GM12878 (cell line): Measurements from ENCODE around the gene SLAMF1. TPM values are rescaled to one million over a fixed set of nuclear protein-coding genes. Genes with fewer than 3 reads are reported as not detected.

ENCODE experiments used
- ATAC-seq: fragments of 200-7000 bp; cut with Tn5 transposase; 3 replicates; pipeline ENCODE4 v1.9.1; 2020; ENCODE audit warnings: mild to moderate bottlenecking, moderate library complexity
- BruUV-seq: library from RNA; stranded (reverse); fragments of 400-500 nt; replicated peaks from 2 replicates; lab custom pipeline; 2021; lab: Mats Ljungman, UMichigan
- CTCF ChIA-PET: fragments of 300-600 bp; sonication (Branson Sonifier 250); formaldehyde crosslinking; extraction: SDS; loops from one replicate; lab custom pipeline; 2021; ENCODE audit warnings: inconsistent platforms; lab: Yijun Ruan, JAX
- POLR2A ChIA-PET: fragments of 350-600 bp; formaldehyde crosslinking; extraction: SDS; loops from one replicate; lab custom pipeline; 2021; ENCODE audit warnings: inconsistent platforms; lab: Charles Lee
- RAD21 ChIA-PET: fragments of 300-600 bp; sonication (Branson Sonifier 250); formaldehyde crosslinking; loops from one replicate; lab custom pipeline; 2023; ENCODE audit warnings: antibody characterized with exemption; ENCODE audit not compliant: unreplicated experiment; lab: Charles Lee
- SMC1A ChIA-PET: fragments of 300-600 bp; sonication (Branson Sonifier 250); formaldehyde crosslinking; loops from one replicate; lab custom pipeline; 2023; ENCODE audit not compliant: unreplicated experiment, uncharacterized antibody; lab: Charles Lee
- DNase-seq: peaks from one replicate; pipeline ENCODE4 v3.0.0-alpha.2; 2011; ENCODE audit warnings: low read depth, low spot score
- FAIRE-seq: peaks from 3 replicates; lab custom pipeline; 2011; peaks lifted over from hg19 to GRCh38; lab: Jason Lieb, UNC
- H2AFZ ChIP-seq: 2 replicates; pipeline ENCODE4 v1.6.0; 2011; ENCODE audit warnings: low read depth, low read length, control low read depth; ENCODE audit not compliant: control insufficient read depth
- H3K27ac ChIP-seq: 2 replicates; pipeline ENCODE4 v1.5.1; 2011; ENCODE audit warnings: control low read depth; ENCODE audit not compliant: control insufficient read depth, insufficient read depth
- H3K27me3 ChIP-seq, 2 experiments: replicated peaks in 1 of 2; 2 replicates each; pipeline versions ENCODE4 v1.6.0 to v1.6.1; 2011; ENCODE audit warnings: low read length in 1 of 2; ENCODE audit not compliant: control insufficient read depth in 2 of 2, insufficient read depth in 2 of 2
- H3K36me3 ChIP-seq, 2 experiments: 2 replicates each; pipeline ENCODE4 v1.5.1; 2011; ENCODE audit warnings: low read length in 1 of 2; ENCODE audit not compliant: control insufficient read depth in 2 of 2, insufficient read depth in 2 of 2
- H3K4me1 ChIP-seq: 2 replicates; pipeline ENCODE4 v1.6.1; 2011; ENCODE audit warnings: mild to moderate bottlenecking, low read length, moderate library complexity, mixed read lengths; ENCODE audit not compliant: control insufficient read depth, insufficient read depth
- H3K4me2 ChIP-seq: 2 replicates; pipeline ENCODE4 v1.6.0; 2011; ENCODE audit warnings: control low read depth; ENCODE audit not compliant: control insufficient read depth, insufficient read depth
- H3K4me3 ChIP-seq: fragments of 200-600 bp; sonication (generic); 2 replicates; pipeline ENCODE4 v1.5.1; 2016
- H3K79me2 ChIP-seq: 2 replicates; pipeline ENCODE4 v1.6.0; 2011; ENCODE audit warnings: low read length; ENCODE audit not compliant: control insufficient read depth, insufficient read depth
- H3K9ac ChIP-seq: 2 replicates; pipeline ENCODE4 v1.8.0; 2011; ENCODE audit warnings: low read length, control low read depth, mixed read lengths; ENCODE audit not compliant: control insufficient read depth, insufficient read depth
- H3K9me3 ChIP-seq: replicated peaks from 3 replicates; pipeline ENCODE4 v1.5.1; 2011; ENCODE audit warnings: mild to moderate bottlenecking, low read length; ENCODE audit not compliant: control insufficient read depth, insufficient read depth
- H4K20me1 ChIP-seq: 2 replicates; pipeline ENCODE4 v1.6.0; 2011; ENCODE audit not compliant: control insufficient read depth, insufficient read depth
- CHD1 ChIP-seq: IDR thresholded peaks from 2 replicates; pipeline ENCODE4 v1.6.1; 2012; ENCODE audit warnings: low read depth, low read length, improper control_type of control experiment
- CHD2 ChIP-seq: IDR thresholded peaks from 2 replicates; pipeline ENCODE4 v1.6.1; 2011; ENCODE audit warnings: low read depth, low read length, improper control_type of control experiment, borderline replicate concordance
- IKZF1 ChIP-seq: fragments of 450-650 bp; conservative IDR thresholded peaks from 2 replicates; pipeline ENCODE4 v1.6.1; 2017; ENCODE audit warnings: antibody characterized with exemption, mild to moderate bottlenecking
- IKZF2 ChIP-seq, 2 experiments: fragments of 450-650 bp; IDR thresholded peaks; 2 replicates each; pipeline ENCODE4 v1.6.1; 2017; ENCODE audit warnings: mild to moderate bottlenecking in 2 of 2, moderate library complexity in 2 of 2
- NR2C2 ChIP-seq: IDR thresholded peaks from 2 replicates; pipeline ENCODE4 v1.6.1; 2011; ENCODE audit warnings: borderline replicate concordance, low read depth; ENCODE audit not compliant: control insufficient read depth, insufficient read length
- SREBF1 ChIP-seq: IDR thresholded peaks from 2 replicates; pipeline ENCODE4 v1.6.1; 2012; ENCODE audit warnings: mild to moderate bottlenecking, low read length
- STAT3 ChIP-seq: IDR thresholded peaks from 2 replicates; pipeline ENCODE4 v1.6.1; 2011; ENCODE audit warnings: low read depth, low read length, improper control_type of control experiment
- USF1 ChIP-seq: IDR thresholded peaks from 2 replicates; pipeline ENCODE4 v1.6.1; 2011; ENCODE audit warnings: borderline replicate concordance, low read depth, mild to moderate bottlenecking, moderate library complexity, mixed read lengths, low read length; ENCODE audit not compliant: insufficient read depth; ENCODE audit errors: extremely low read length
- WGBS: methylation state at CpG from one replicate; pipeline ENCODE4 v1.1.6; 2016; ENCODE audit warnings: low lambda C conversion rate; ENCODE audit not compliant: insufficient replicate concordance, insufficient coverage; ENCODE audit errors: missing lambda C conversion rate; 5-methylcytosine and 5-hydroxymethylcytosine counted together
- in situ Hi-C: fragments of 300-500 bp; cut with MboI; formaldehyde crosslinking; loops from 9 replicates; pipeline ENCODE4 v1.14.3; 2018; ENCODE audit warnings: mixed read lengths
- intact Hi-C: fragments of 100-400 bp; cut with micrococcal nuclease; formaldehyde crosslinking; loops from one replicate; pipeline ENCODE4 v1.14.2; 2022; ENCODE audit not compliant: unreplicated experiment
- polyA plus RNA-seq, 11 experiments: library from polyadenylated mRNA; depleted of rRNA in 4 of 11; unstranded in 6 of 11; stranded (reverse) in 5 of 11; fragments of >200 nt; fragmentation: Nextera tagmentation in 4 of 11; fragmentation: Illumina TruSeq in 1 of 11; extraction: Ambion mirVana in 4 of 11; extraction: Trizol in 1 of 11; gene quantifications; 1 replicate in 1 of 11; 2 replicates in 10 of 11; pipeline versions ENCODE4 v1.2.1 to v1.2.3, GENCODE V29; 2011 to 2016; ENCODE audit warnings: inconsistent platforms in 2 of 11, missing spikeins in 2 of 11, low read depth in 1 of 11
- total RNA-seq, 4 experiments: library from RNA; depleted of rRNA in 3 of 4; stranded (reverse); fragments of >200 nt in 3 of 4; fragmentation: Illumina TruSeq in 1 of 4; extraction: Trizol in 1 of 4; gene quantifications; 2 replicates each; pipeline versions ENCODE4 v1.2.1 to v1.2.3, GENCODE V29; 2013 to 2021

The SLAMF1 gene
- total and polyA plus RNA-seq, 10 of the 15 experiments (the other 5 are each of a cell fraction or from before 2014, with no cell fraction given): 87.3 to 260 (median 131) TPM

GRCh38 chr1:160576884-160577283, 70.0 kb downstream of the SLAMF1 start:
- ChIA-PET POLR2A (interaction anchor here (1.0 to 7.4 kb wide), 17 partner anchors 8 to 314 kb away, joined by 3 to 76 read pairs (median 5); partner anchors contain the start of genes SLAMF1 and SLAMF6), SMC1A (interaction anchor here (0.9 to 30.0 kb wide), 18 partner anchors 9 to 147 kb away, joined by 3 to 735 read pairs (median 8); partner anchors contain the start of gene SLAMF6)
- Histone ChIP-seq H3K4me1 (peaks cover 30% of the 10 kb centered on the region), H3K79me2 (peaks cover 43% of the 10 kb centered on the region), H4K20me1 (no peaks in the 10 kb centered on the region), H3K27ac (peak overlapping the region; percentile 97), H3K36me3 (no peaks in the 10 kb centered on the region), H3K4me3 (peak overlapping the region; percentile 63), H3K9ac (peak overlapping the region; percentile 28), H3K9me3 (no peaks in the 10 kb centered on the region), H3K4me2 (peak overlapping the region; percentile 73), H3K27me3 (no peaks in the 10 kb centered on the region)
- no peak for DNase-seq
- TF ChIP-seq NR2C2 (no peak), USF1 (no peak), CHD1 (no peak), CHD2 (no peak), IKZF2 (IDR thresholded peaks at IDR 0.05) (peak in 1 of 2 experiments; percentile 29; a peak in 2 of 4 replicates), STAT3 (no peak), SREBF1 (no peak), IKZF1 (0 out of 2 replicates have a peak, but pooled peaks have one; percentile 29)
- TF ChIP-seq, all 136 proteins: peak for 2
- intact Hi-C loops (loop anchor here (2.0 kb wide), 1 partner anchor 30 kb away; no protein-coding TSS in a partner anchor), in situ Hi-C loops (no loop called here)
- ChIA-PET RAD21 (interaction anchor here (0.8 to 11.0 kb wide), 13 partner anchors 9 to 147 kb away, joined by 3 to 292 read pairs (median 11); partner anchors contain the start of gene SLAMF6), CTCF (interaction anchor here (0.8 to 7.1 kb wide), 10 partner anchors 12 to 167 kb away, joined by 3 to 121 read pairs (median 9); partner anchors contain the start of gene SLAMF6)
- ATAC-seq: peak; percentile 5; the same call in 1 of the 3 replicates
- H2AFZ ChIP-seq: no peak overlapping the region; the same call in 1 of the 2 replicates
- WGBS: 29% methylated on average over 1 of the region's 2 CpGs
- no TSS peak for BruUV-seq
- no peak for FAIRE-seq
